Left lung (tissue), 10 donors: ENCODE results near the gene FGF22. TPM values are rescaled to one million over a fixed set of nuclear protein-coding genes. Genes with fewer than 3 reads are reported as not detected.

Experiments
- ATAC-seq: fragments of 200-7000 bp; cut with Tn5 transposase; one replicate; pipeline ENCODE4 v1.9.1; 2020; ENCODE audit warnings: moderate library complexity
- DNase-seq, 4 donors: peaks; one replicate each; pipeline ENCODE4 v3.0.0-alpha.2; 2013 to 2020
- H3K27ac ChIP-seq, 2 donors: fragments of 200-600 bp; sonication (generic) in 1 of 2; one replicate each; pipeline versions ENCODE4 v1.5.0 to v1.8.0; 2020 to 2021
- H3K27me3 ChIP-seq, 2 donors: fragments of 200-600 bp; sonication (generic) in 1 of 2; one replicate each; pipeline versions ENCODE4 v1.5.0 to v1.8.0; 2020 to 2021
- H3K36me3 ChIP-seq, 2 donors: fragments of 200-600 bp; sonication (generic) in 1 of 2; one replicate each; pipeline versions ENCODE4 v1.5.0 to v1.8.0; 2020 to 2021
- H3K4me1 ChIP-seq, 2 donors: fragments of 200-600 bp; one replicate each; pipeline ENCODE4 v1.8.0; 2021
- H3K4me3 ChIP-seq, 2 donors: fragments of 200-600 bp; sonication (generic) in 1 of 2; one replicate each; pipeline versions ENCODE4 v1.5.0 to v1.8.0; 2020 to 2021; ENCODE audit warnings: mild to moderate bottlenecking in 1 of 2
- H3K9me3 ChIP-seq, 2 donors: fragments of 200-600 bp; sonication (generic) in 1 of 2; one replicate each; pipeline versions ENCODE4 v1.5.0 to v1.8.0; 2020 to 2021
- CTCF ChIP-seq, 2 donors: fragments of 200-600 bp; sonication (generic) in 1 of 2; IDR thresholded peaks; one replicate each; pipeline versions ENCODE4 v1.5.0 to v1.8.0; 2021; ENCODE audit warnings: antibody characterized with exemption in 2 of 2
- intact Hi-C, 2 donors: fragments of 100-400 bp; cut with DNase I; formaldehyde crosslinking; loops; one replicate each; pipeline versions ENCODE4 v1.11.2 to v1.14.2; 2022
- polyA plus RNA-seq, 6 donors: library from polyadenylated mRNA; unstranded; fragments of 120-200 nt; gene quantifications; one replicate each; pipeline ENCODE4 v1.2.1, GENCODE V29; 2013; ENCODE audit not compliant: insufficient read length in 6 of 6
- total RNA-seq, 2 donors: library from RNA; stranded (reverse); fragmentation: NEBNext Ultra II Directional; extraction: Animal tissue kit (Norgen Biotek cat#: 25700); gene quantifications; one replicate each; pipeline ENCODE4 v1.2.1, GENCODE V29; 2021
- donor health status: DM: no; HTN: yes; CAD: no.
- donor health status: DM: no; HTN: no; CAD: no.

FGF22 gene
- total and polyA plus RNA-seq, 8 donors = 0.21 to 0.48 (median 0.30) TPM

GRCh38 chr19:670609-671075 is 31.0 kb downstream of the FGF22 start:
- Histone ChIP-seq H3K4me1 (peaks cover 3 to 34% of the 10 kb centered on the region in 2 donors), H3K27ac (no peak overlapping the region), H3K36me3 (no peaks in the 10 kb centered on the region), H3K27me3 (peaks cover 0 to 17% of the 10 kb centered on the region in 2 donors), H3K9me3 (no peaks in the 10 kb centered on the region), H3K4me3 (no peak overlapping the region)
- intact Hi-C loops = no loop called here
- no peak for TF ChIP-seq CTCF (IDR thresholded peaks at IDR 0.05)
- ATAC-seq (no peak), DNase-seq (no peak)

GRCh38 chr19:674282-675151 is 34.8 kb downstream of the FGF22 start:
- Histone ChIP-seq H3K4me1 (peaks cover 10 to 61% of the 10 kb centered on the region in 2 donors), H3K27ac (no peak overlapping the region), H3K27me3 (peaks cover 0 to 40% of the 10 kb centered on the region in 2 donors), H3K36me3 (no peaks in the 10 kb centered on the region), H3K9me3 (no peaks in the 10 kb centered on the region), H3K4me3 (no peak overlapping the region)
- ATAC-seq (no peak), DNase-seq (no peak)
- TF ChIP-seq CTCF (IDR thresholded peaks at IDR 0.05) = no peak
- intact Hi-C loops = no loop called here

GRCh38 chr19:676007-676338 is 36.3 kb downstream of the FGF22 start:
- H3K4me1 ChIP-seq = peaks cover 11 to 65% of the 10 kb centered on the region in 2 donors
- H3K9me3 ChIP-seq = no peaks in the 10 kb centered on the region
- TF ChIP-seq CTCF (IDR thresholded peaks at IDR 0.05) = no peak
- H3K36me3 ChIP-seq = no peaks in the 10 kb centered on the region
- DNase-seq (no peak), ATAC-seq (no peak)
- peaks cover 0 to 40% of the 10 kb centered on the region in 2 donors for H3K27me3 ChIP-seq
- peak overlapping the region; percentile 57 to 60 for H3K4me3 ChIP-seq
- intact Hi-C loops = no loop called here
- H3K27ac ChIP-seq = peak overlapping the region in 1 of 2 donors; percentile 39

GRCh38 chr19:676339-677105 is 36.8 kb downstream of the FGF22 start, which contains the start of gene FSTL3:
Gene FSTL3 (plus strand): TSS chr19:676392. CDS start chr19:676424, 32 bp downstream.
- Histone ChIP-seq H3K36me3 (no peaks in the 10 kb centered on the region), H3K27me3 (peaks cover 0 to 40% of the 10 kb centered on the region in 2 donors), H3K4me3 (peak within 1 kb of the TSS; percentile 57 to 60), H3K9me3 (no peaks in the 10 kb centered on the region), H3K27ac (peak within 1 kb of the TSS; percentile 74 to 90), H3K4me1 (peaks cover 11 to 69% of the 10 kb centered on the region in 2 donors)
- ATAC-seq = no peak
- no peak for TF ChIP-seq CTCF (IDR thresholded peaks at IDR 0.05)
- intact Hi-C loops = no loop called here
- DNase-seq = no peak

- peak overlapping the region; percentile 57 to 60 for H3K4me3 ChIP-seq
- peaks cover 11 to 65% of the 10 kb centered on the region in 2 donors for H3K4me1 ChIP-seq
- peaks cover 0 to 40% of the 10 kb centered on the region in 2 donors for H3K27me3 ChIP-seq
- DNase-seq (peak in 2 of 4 donors; percentile 63 to 76), ATAC-seq (peak; percentile 31)
- no peaks in the 10 kb centered on the region for H3K9me3 ChIP-seq
- no peaks in the 10 kb centered on the region for H3K36me3 ChIP-seq
- TF ChIP-seq CTCF (IDR thresholded peaks at IDR 0.05) = no peak
- intact Hi-C loops = no loop called here
- peak overlapping the region; percentile 74 to 90 for H3K27ac ChIP-seq
Observed at GRCh38 chr19:677201-677600, 37.5 kb downstream of the FGF22 start.
